ENCODE data around the gene ABCB11.

- TF ChIP-seq CTCF (IDR thresholded peaks at IDR 0.05): no peak
- TF ChIP-seq POLR2A (IDR thresholded peaks at IDR 0.05): no peak
Observed at GRCh38 chr2:169065422-169065821, 34.3 kb upstream of the ABCB11 start.
